ENCODE data around the gene FAM83C.
A peak's percentile ranks its signal among the peaks of the same experiment; 100 is the strongest.

Gene FAM83C

GRCh38 chr20:35329435-35330139 is 37.4 kb upstream of the FAM83C start:
- Histone ChIP-seq H3K4me1 (ENCODE audit: insufficient read depth, poor library complexity, severe bottlenecking) (peaks cover 26% of the 10 kb centered on the region), H3K9me3 (ENCODE audit: severe bottlenecking) (no peaks in the 10 kb centered on the region), H3K27me3 (ENCODE audit: insufficient read depth, poor library complexity, severe bottlenecking) (no peaks in the 10 kb centered on the region), H3K4me3 (ENCODE audit: severe bottlenecking) (no peak overlapping the region), H3K27ac (ENCODE audit: poor library complexity, severe bottlenecking) (peak overlapping the region; percentile 55), H3K36me3 (ENCODE audit: low read depth) (peaks cover 12% of the 10 kb centered on the region)
- DNase-seq (ENCODE audit: low spot score) (no peak), ATAC-seq (ENCODE audit: low read depth) (peak; percentile 83)
- peak; percentile 98 for TF ChIP-seq CTCF (IDR thresholded peaks at IDR 0.05; ENCODE audit: poor library complexity, severe bottlenecking)

- Histone ChIP-seq H3K27ac (ENCODE audit: poor library complexity, severe bottlenecking) (peak overlapping the region; percentile 55), H3K36me3 (ENCODE audit: low read depth) (peaks cover 12% of the 10 kb centered on the region), H3K27me3 (ENCODE audit: insufficient read depth, poor library complexity, severe bottlenecking) (no peaks in the 10 kb centered on the region), H3K4me3 (ENCODE audit: severe bottlenecking) (no peak overlapping the region), H3K4me1 (ENCODE audit: insufficient read depth, poor library complexity, severe bottlenecking) (peaks cover 26% of the 10 kb centered on the region), H3K9me3 (ENCODE audit: severe bottlenecking) (no peaks in the 10 kb centered on the region)
- no peak for ATAC-seq (ENCODE audit: low read depth)
- DNase-seq (ENCODE audit: low spot score) = no peak
- no peak for TF ChIP-seq CTCF (IDR thresholded peaks at IDR 0.05; ENCODE audit: poor library complexity, severe bottlenecking)
These were observed 36.5 kb upstream of the FAM83C start for GRCh38 chr20:35328689-35329088.

GRCh38 chr20:35328095-35328685 is 36.0 kb upstream of the FAM83C start:
- Histone ChIP-seq H3K36me3 (ENCODE audit: low read depth) (peaks cover 12% of the 10 kb centered on the region), H3K27ac (ENCODE audit: poor library complexity, severe bottlenecking) (peak overlapping the region; percentile 55), H3K4me1 (ENCODE audit: insufficient read depth, poor library complexity, severe bottlenecking) (peaks cover 26% of the 10 kb centered on the region), H3K4me3 (ENCODE audit: severe bottlenecking) (no peak overlapping the region), H3K9me3 (ENCODE audit: severe bottlenecking) (no peaks in the 10 kb centered on the region), H3K27me3 (ENCODE audit: insufficient read depth, poor library complexity, severe bottlenecking) (no peaks in the 10 kb centered on the region)
- ATAC-seq (ENCODE audit: low read depth) (no peak), DNase-seq (ENCODE audit: low spot score) (no peak)
- no peak for TF ChIP-seq CTCF (IDR thresholded peaks at IDR 0.05; ENCODE audit: poor library complexity, severe bottlenecking)

GRCh38 chr20:35327074-35327976 is 35.1 kb upstream of the FAM83C start:
- DNase-seq (ENCODE audit: low spot score) (no peak), ATAC-seq (ENCODE audit: low read depth) (peak; percentile 31; the same call in 2 of the 3 replicates)
- Histone ChIP-seq H3K36me3 (ENCODE audit: low read depth) (peaks cover 12% of the 10 kb centered on the region), H3K27ac (ENCODE audit: poor library complexity, severe bottlenecking) (peak overlapping the region; percentile 55), H3K4me3 (ENCODE audit: severe bottlenecking) (no peak overlapping the region), H3K9me3 (ENCODE audit: severe bottlenecking) (no peaks in the 10 kb centered on the region), H3K4me1 (ENCODE audit: insufficient read depth, poor library complexity, severe bottlenecking) (peaks cover 26% of the 10 kb centered on the region), H3K27me3 (ENCODE audit: insufficient read depth, poor library complexity, severe bottlenecking) (no peaks in the 10 kb centered on the region)
- no peak for TF ChIP-seq CTCF (IDR thresholded peaks at IDR 0.05; ENCODE audit: poor library complexity, severe bottlenecking)

Data from RWPE2 (cell line).